GM19463 (cell line): ENCODE results near the gene VSIG10.
"Not testable (repeated sequence)": the region's sequence is repeated elsewhere in the genome, so short reads cannot be mapped to it uniquely, and the experiment has no call there.

Experiments
- ATAC-seq: cut with Tn5 transposase; IDR thresholded peaks from one replicate; pipeline ENCODE4 v1.9.1; 2021; ENCODE audit warnings: mild to moderate bottlenecking, moderate library complexity; ENCODE audit not compliant: unreplicated experiment

Gene VSIG10

GRCh38 chr12:118109088-118109487 lies 5.3 kb upstream of the VSIG10 start:
- ATAC-seq: no peak

- no peak for ATAC-seq
Observed at GRCh38 chr12:118107694-118108093, 3.9 kb upstream of the VSIG10 start.

DNA sequence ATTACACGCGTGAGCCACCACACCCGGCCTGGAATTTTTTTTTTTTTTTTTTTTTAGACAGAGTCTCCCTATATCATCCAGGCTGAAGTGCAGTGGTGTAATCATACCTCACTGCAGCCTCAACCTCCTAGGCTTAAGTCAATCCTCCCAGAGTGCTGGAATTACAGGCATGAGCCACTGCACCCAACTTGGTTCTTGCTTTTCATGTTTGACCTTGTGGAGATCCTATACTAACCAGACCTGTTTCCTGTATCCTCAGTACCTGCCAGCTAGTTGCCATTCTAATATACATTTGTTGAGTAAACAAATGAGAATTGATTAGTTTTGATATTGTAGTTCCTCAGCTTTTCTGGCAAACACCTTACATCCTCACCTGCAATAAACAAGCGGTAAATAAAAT lies 3.2 kb upstream of the VSIG10 start:
- ATAC-seq: no peak

DNA sequence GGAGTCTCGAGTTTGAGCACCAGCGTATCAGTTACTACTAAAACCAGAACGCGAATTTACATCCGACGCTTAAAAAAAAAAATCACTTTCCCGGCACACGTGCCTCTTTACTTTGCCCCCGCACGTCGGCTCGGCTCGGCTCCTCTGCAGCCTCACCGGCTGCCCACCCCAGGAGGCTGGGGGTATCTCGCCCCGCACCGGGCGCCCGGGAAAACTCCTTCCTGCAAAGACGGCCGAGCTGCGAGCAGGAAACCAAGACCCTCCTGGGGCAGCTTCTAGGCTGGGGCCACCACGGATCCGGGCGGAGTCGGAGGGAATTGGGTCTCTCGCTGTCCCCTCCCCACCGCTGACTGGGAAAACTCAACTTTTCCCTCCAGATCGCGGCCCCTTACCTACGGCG lies 610 bp downstream of the VSIG10 start:
- ATAC-seq: no peak

DNA sequence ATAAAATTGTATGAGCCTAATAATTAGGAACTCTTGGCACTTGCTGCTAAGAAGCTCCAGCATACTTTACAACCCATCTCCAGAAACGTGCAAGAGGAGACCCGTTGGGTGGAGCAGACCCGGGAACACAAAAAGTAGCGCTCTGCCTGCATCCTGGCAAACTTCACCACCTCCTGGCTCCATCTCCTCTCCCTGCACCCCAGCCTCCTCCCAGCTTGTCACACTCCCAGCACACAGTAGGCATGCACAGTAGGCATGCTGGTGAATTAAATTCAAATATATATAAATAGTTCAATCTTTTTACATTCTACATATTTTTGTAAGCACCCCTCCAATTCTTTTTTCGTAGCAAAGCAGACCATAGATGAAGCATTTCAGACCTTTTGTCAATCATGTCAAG lies 1.2 kb downstream of the VSIG10 start:
- no peak for ATAC-seq

DNA sequence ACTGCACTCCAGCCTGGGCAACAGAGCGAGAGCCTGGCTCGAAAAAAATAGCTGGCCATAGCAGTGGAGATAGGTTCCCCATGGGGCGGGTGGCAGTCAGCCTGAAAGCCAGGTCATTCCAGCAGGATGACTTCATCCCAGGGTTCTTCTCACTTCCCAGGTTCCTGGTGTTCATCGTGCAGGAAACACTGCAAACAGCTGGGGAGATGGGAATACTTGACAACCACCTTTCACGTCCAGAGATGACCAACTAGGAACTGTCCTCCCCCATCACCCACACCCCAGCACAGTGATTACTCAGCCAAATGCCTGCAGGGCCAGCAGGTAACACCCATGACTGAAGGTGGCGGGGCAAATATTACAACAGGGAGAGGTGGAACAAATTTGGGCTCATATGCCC lies 1.7 kb downstream of the VSIG10 start:
- no peak for ATAC-seq

GRCh38 chr12:118101051-118101450 lies 2.8 kb downstream of the VSIG10 start:
- no peak for ATAC-seq

GRCh38 chr12:118098911-118099671 lies 4.7 kb downstream of the VSIG10 start:
- no peak for ATAC-seq

DNA sequence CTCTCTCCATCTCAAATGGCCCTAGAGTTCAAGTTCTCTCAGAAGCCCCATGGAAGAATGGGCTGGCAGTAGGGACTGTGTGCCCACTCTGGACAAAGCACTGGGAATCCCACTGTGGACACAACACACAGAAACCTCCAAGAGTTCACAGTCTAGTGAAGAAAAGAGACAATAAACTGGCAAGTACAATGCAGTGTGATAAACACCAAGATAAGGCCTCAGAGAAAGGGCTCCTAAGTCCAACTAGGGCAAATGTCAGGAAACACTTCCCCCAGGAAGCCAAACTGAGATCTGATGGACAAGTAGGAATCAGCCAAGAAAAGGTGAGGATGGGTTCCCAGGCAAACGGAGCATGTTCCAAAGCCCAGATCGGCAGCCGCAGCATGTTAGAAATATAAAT lies 5.4 kb downstream of the VSIG10 start:
- no peak for ATAC-seq

DNA sequence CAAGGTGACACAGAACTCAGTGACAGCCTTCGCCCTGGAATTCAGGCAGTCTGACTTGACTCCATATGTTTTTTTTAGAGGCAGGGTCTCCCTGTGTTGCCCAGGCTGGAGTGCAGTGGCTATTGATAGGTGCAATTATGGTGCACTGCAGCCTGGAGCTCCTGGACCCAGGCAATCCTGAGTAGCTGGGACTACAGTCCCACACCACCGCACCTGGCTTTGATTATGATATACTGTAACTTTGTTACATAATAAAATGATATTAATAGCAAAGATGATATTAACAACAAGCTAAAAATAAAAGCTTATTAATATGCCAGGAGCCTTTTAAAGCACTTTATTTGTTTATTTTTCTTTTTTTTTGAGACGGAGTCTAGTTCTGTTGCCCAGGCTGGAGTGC lies 9.8 kb downstream of the VSIG10 start:
- no peak for ATAC-seq

DNA sequence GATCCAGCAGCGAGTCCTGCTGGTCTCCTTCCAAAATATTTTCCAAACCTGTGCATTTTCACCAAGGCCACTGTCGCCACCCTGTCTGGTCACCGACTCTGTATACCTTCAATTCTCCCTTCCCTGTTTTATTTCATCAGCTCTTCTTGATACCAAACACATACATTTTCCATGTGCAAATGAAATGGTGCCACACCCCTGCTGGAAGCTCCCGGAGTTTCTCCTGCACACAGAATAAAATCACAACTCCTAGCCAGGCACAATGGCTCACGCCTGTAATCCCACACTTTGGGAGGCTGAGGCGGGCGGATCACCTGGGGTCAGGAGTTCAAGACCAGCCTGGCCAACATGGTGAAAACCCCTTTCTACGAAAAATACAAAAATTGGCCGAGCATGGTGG lies 14.0 kb downstream of the VSIG10 start:
- no peak for ATAC-seq

- no peak for ATAC-seq
Observed at GRCh38 chr12:118082161-118082560, 21.6 kb downstream of the VSIG10 start.

DNA sequence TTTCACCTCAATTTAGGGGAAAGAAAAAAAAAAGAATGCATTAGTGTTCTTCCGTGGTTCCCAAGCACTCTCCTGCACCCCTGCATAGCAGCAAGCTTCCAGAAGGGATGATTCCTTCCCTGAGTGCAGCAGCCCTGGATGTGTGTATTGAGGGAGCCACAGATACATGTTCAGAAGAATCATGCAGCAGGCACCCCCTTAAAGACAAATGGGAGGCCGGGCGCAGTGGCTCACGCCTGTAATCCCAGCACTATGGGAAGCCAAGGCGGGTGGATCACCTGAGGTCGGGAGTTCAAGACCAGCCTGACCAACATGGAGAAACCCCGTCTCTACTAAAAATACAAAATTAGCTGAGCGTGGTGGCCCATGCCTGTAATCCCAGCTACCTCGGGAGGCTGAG lies 22.3 kb downstream of the VSIG10 start:
- not testable (repeated sequence) for ATAC-seq

DNA sequence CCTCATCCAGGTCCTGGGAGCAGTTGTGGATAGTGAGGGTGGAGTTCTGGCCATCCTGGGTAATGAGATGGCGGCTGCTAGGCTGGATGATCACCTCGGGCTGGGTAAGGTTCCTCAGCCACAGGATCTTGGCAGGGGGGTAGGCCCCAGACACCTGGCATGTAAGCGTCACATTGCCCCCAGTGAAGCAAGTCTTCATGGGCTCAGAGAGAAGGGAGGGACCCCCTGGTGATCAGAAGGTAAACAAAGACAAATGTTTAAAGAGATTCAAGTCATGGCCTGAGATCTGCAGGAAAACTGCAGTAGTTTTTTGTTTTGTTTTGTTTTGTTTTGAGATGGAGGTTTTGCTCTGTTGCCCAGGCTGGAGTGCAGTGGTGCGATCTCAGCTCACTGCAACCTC lies 30.0 kb downstream of the VSIG10 start:
- no peak for ATAC-seq

GRCh38 chr12:118070650-118071049 lies 33.2 kb downstream of the VSIG10 start:
- ATAC-seq: no peak

DNA sequence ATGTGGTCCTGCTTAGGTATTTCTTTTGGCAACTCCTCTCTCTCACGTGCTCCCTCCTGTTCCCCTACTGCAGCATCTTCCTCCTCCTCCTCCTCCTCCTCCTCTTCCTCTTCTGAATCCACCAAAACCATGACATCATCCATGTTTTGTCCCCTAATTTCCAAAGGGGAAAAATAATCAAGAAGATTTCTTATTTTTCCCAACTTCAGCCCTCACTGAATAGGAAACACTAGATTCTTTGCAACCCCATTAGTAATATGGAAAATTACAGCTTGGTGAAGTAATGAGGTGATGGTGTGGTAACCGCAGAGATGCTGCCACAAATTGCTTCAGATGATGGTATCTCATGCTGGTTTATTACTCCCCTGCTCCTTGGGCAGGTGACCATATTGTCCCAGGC lies 35.4 kb downstream of the VSIG10 start:
- ATAC-seq: no peak

DNA sequence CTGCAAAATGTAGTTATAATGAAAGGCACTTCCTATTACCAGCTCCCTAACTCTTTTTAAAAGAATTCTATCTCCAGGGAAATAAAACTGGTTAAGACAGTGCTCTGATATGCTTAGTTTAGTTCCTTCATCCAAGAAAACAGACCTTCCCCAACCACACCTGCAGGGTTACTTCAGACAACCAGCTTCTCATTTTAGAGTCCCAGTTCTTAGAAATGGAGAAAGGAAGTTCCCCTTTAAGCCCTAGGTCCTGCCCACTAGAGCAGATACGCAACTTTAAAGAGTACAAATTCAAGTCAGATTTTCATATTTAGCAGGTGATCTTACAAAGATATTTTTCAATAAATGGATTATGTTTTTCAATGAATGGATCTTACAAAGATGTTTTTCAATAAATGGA lies 38.4 kb downstream of the VSIG10 start:
- ATAC-seq: no peak

DNA sequence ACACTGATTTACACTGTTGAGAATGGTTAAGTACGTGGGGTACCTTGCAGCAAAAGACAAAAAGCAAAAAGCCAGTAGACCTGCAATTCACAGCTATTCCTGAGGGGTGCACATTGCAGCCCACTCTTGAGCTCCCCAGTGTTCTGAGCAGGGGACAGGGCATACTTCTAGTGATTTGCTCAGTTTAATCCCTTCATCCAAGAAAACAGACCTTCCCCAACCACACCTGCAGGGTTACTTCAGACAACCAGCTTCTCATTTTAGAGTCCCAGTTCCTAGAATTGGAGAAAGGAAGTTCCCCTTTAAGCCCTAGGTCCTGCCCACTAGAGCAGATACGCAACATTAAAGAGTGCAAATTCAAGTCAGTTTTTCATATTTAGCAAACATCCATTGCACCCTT lies 39.2 kb downstream of the VSIG10 start:
- no peak for ATAC-seq

- no peak for ATAC-seq
Observed at GRCh38 chr12:118063576-118064391, 40.0 kb downstream of the VSIG10 start.

- no peak for ATAC-seq
Observed at GRCh38 chr12:118061873-118062843, 41.7 kb downstream of the VSIG10 start.
